Right lobe of liver (tissue), 6 donors: ENCODE measurements around the gene C2. TPM values are rescaled to one million over a fixed set of nuclear protein-coding genes. Genes with fewer than 3 reads are reported as not detected.

Experiments
- ATAC-seq, 4 donors: fragments of 200-7000 bp; cut with Tn5 transposase; one replicate each; pipeline ENCODE4 v1.9.1; 2020; ENCODE audit warnings: mild to moderate bottlenecking in 4 of 4, moderate library complexity in 4 of 4
- DNase-seq, 3 donors: peaks; one replicate each; pipeline ENCODE4 v3.0.0-alpha.2; 2020
- H3K27ac ChIP-seq, 3 donors: fragments of 200-600 bp; one replicate each; pipeline ENCODE4 v1.8.0; 2022
- H3K27me3 ChIP-seq, 2 donors: fragments of 200-600 bp; one replicate each; pipeline ENCODE4 v1.8.0; 2022
- H3K36me3 ChIP-seq, 4 donors: fragments of 200-600 bp; sonication (generic) in 1 of 4; one replicate each; pipeline versions ENCODE4 v1.5.1 to v1.8.0; 2017 to 2022; ENCODE audit warnings: control low read depth in 1 of 4
- H3K4me1 ChIP-seq, 4 donors: fragments of 200-600 bp; sonication (generic) in 1 of 4; one replicate each; pipeline versions ENCODE4 v1.5.1 to v1.8.0; 2017 to 2022; ENCODE audit warnings: control low read depth in 1 of 4
- H3K4me3 ChIP-seq, 3 donors: fragments of 200-600 bp; one replicate each; pipeline ENCODE4 v1.8.0; 2022
- H3K9me3 ChIP-seq, 4 donors: fragments of 200-600 bp; sonication (generic) in 1 of 4; one replicate each; pipeline versions ENCODE4 v1.5.1 to v1.8.0; 2017 to 2022; ENCODE audit warnings: control low read depth in 1 of 4
- POLR2A ChIP-seq: fragments of 450-650 bp; IDR thresholded peaks from one replicate; pipeline ENCODE4 v1.6.1; 2017; ENCODE audit warnings: antibody characterized with exemption, mild to moderate bottlenecking
- WGBS: methylation state at CpG from one replicate; pipeline ENCODE4 v1.1.6; 2018; ENCODE audit warnings: low coverage, low lambda C conversion rate; ENCODE audit not compliant: insufficient coverage; ENCODE audit errors: missing lambda C conversion rate; 5-methylcytosine and 5-hydroxymethylcytosine counted together
- intact Hi-C, 2 donors: fragments of 100-400 bp; cut with DNase I; formaldehyde crosslinking; loops; one replicate each; pipeline versions ENCODE4 v1.11.2 to v1.14.1; 2022
- total RNA-seq, 6 experiments: library from RNA; depleted of rRNA in 2 of 6; stranded (reverse); fragments of >200 nt in 2 of 6; fragmentation: NEBNext Ultra II Directional in 3 of 6; extraction: Animal tissue kit (Norgen Biotek cat#: 25700) in 3 of 6; gene quantifications; one replicate each; pipeline versions ENCODE4 v1.1.0 to v1.2.4, GENCODE V29; 2016 to 2023
- TF ChIP-seq, protein P1 (sequence below), 4 donors: fragments of 200-600 bp in 3 of 4; fragments of 450-650 bp in 1 of 4; IDR thresholded peaks; one replicate each; pipeline versions ENCODE4 v1.5.1 to v1.8.0; 2016 to 2022; ENCODE audit warnings: antibody characterized with exemption in 4 of 4, mild to moderate bottlenecking in 2 of 4
- donor health status: DM: no; HTN: yes; CAD: no.
- donor health status: DM: no; HTN: no; CAD: no.
- donor health status: DM: no; HTN: no; CAD: no.
- donor health status: DM: no; HTN: yes; CAD: no.
- donor health status: DM: no; HTN: yes; CAD: no.

Gene C2
- total RNA-seq, 6 experiments from 2014 or later = 309 to 739 (median 533) TPM

DNA sequence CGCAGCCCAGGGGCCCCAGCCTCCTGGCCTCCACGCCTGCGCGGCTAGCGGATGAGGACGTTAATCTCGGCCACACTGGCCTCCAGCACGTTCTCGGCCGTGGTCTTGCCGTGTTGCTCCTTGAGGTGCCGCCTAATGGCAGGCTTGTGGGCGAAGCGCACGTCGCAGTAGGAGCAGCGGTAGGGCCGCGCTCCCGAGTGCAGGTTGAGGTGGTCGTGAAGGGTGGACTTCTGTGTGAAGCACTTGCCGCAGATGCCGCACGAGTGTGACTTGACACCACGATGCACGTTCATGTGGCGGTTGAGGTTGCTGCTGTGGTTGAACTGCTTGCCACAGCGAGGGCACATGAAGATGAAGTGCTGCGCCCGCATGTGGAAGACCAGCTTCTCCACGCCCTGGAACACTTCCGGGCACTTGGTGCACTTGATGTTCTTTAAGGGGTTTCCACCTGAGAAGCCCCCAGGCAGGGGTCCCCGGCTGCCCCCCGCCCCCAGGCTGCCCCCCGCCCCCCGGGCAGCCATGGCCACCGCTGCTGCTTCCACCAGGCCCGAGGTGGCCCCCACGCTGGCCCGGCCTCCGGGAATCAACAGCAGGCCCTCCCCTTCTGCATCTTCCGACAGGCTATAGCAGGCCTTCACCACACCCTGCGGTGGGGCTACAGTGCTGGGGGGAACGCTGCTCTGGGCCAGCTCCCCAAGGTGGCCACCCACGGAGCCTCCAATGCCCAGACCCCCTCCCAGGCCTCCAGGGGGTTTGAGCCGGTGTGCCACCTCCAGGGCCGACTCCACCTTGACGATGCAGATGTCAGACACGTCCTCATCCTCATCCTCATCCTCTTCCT is 27.4 kb upstream of the C2 start:
- H3K4me3 ChIP-seq = no peak overlapping the region
- TF ChIP-seq, protein P1, sequence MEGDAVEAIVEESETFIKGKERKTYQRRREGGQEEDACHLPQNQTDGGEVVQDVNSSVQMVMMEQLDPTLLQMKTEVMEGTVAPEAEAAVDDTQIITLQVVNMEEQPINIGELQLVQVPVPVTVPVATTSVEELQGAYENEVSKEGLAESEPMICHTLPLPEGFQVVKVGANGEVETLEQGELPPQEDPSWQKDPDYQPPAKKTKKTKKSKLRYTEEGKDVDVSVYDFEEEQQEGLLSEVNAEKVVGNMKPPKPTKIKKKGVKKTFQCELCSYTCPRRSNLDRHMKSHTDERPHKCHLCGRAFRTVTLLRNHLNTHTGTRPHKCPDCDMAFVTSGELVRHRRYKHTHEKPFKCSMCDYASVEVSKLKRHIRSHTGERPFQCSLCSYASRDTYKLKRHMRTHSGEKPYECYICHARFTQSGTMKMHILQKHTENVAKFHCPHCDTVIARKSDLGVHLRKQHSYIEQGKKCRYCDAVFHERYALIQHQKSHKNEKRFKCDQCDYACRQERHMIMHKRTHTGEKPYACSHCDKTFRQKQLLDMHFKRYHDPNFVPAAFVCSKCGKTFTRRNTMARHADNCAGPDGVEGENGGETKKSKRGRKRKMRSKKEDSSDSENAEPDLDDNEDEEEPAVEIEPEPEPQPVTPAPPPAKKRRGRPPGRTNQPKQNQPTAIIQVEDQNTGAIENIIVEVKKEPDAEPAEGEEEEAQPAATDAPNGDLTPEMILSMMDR (IDR thresholded peaks at IDR 0.05) = no peak
- no peak for TF ChIP-seq POLR2A
- intact Hi-C loops = loop anchor here in 1 of 2 donors (10.0 kb wide), 1 partner anchor 55 kb away; the partner anchor contains the start of genes NELFE and SKIC2
- whole genome bisulfite sequencing = 86% methylated on average over 13 of the region's 49 CpGs
- DNase-seq (peak in 1 of 3 donors; percentile 46), ATAC-seq (no peak)
- H3K4me1 ChIP-seq = peaks cover 0 to 19% (median 0%) of the 10 kb centered on the region in 4 donors
- no peaks in the 10 kb centered on the region for H3K9me3 ChIP-seq
- no peaks in the 10 kb centered on the region for H3K27me3 ChIP-seq
- H3K36me3 ChIP-seq = no peaks in the 10 kb centered on the region
- no peak overlapping the region for H3K27ac ChIP-seq

DNA sequence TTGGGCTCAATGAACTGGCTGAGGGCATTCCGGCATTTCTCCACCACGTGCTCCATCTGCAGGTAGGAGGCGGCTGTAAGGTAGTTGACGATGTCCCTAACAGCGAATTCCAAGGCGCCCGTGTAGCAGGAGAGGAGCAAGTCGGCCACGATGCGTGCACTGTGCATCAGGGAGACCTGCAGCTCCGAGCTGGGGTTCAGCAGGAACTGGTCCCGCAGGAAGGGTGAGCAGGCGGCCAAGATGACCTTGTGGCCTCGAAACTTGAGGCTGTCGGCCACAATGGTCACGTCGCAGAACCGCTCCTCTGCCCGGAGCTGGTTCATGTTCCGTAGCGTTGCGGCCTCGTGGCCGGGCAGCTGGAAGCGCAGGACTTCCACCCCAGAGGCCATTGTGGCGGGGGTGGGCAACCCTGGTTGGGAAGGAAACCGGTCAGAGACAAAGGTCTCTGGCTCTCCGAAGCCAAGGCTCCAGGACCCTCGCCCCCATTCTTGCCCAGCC is 26.6 kb upstream of the C2 start:
- Histone ChIP-seq H3K36me3 (no peaks in the 10 kb centered on the region), H3K9me3 (no peaks in the 10 kb centered on the region), H3K4me1 (peaks cover 0 to 19% (median 0%) of the 10 kb centered on the region in 4 donors), H3K4me3 (peak overlapping the region; percentile 31 to 61 (median 60)), H3K27me3 (no peaks in the 10 kb centered on the region), H3K27ac (peak overlapping the region; percentile 3 to 69 (median 19))
- DNase-seq = peak in 2 of 3 donors; percentile 42 to 61
- TF ChIP-seq, protein P1 (IDR thresholded peaks at IDR 0.05) = no peak
- no peak for TF ChIP-seq POLR2A
- peak in 1 of 4 donors; percentile 1 for ATAC-seq
- intact Hi-C loops = loop anchor here in 1 of 2 donors (10.0 kb wide), 1 partner anchor 54 kb away; the partner anchor contains the start of genes NELFE and SKIC2
- WGBS = 31% methylated on average over 6 of the region's 29 CpGs

DNA sequence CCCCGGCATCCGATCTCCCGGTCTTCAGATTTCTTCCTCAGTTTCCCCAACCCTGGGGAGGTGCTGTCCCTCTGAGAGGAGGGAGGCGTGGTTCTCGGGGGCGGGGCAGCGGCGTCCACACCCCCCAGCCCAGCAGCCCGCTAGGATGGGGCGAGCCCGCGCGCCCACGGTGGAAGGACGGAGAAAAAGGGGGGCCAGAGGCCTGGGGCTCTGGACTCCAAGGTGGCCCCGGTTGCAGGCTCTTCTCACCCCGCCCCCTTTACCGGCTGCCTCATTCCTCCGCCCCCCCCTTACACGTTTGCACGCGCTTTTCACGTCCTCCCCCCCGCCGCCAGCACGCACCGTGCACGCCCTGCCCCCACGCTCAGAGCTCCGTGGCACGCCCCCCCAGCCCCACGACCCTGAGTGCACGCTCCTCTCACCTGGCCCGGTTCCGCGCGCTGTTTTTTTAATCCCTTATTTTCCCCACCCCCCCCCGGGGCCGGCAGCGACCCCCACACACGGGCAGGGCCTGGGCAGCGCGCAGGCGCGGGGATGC is 26.0 kb upstream of the C2 start:
- TF ChIP-seq POLR2A = no peak
- TF ChIP-seq, protein P1 (IDR thresholded peaks at IDR 0.05) = no peak
- intact Hi-C loops = loop anchor here in 1 of 2 donors (10.0 kb wide), 1 partner anchor 53 kb away; the partner anchor contains the start of genes NELFE and SKIC2
- Histone ChIP-seq H3K9me3 (no peaks in the 10 kb centered on the region), H3K4me3 (peak overlapping the region; percentile 31 to 61 (median 60)), H3K4me1 (peaks cover 0 to 19% (median 0%) of the 10 kb centered on the region in 4 donors), H3K36me3 (no peaks in the 10 kb centered on the region), H3K27ac (peak overlapping the region; percentile 22 to 69 (median 62)), H3K27me3 (no peaks in the 10 kb centered on the region)
- 3% methylated on average over 26 of the region's 45 CpGs for WGBS
- peak; percentile 21 to 47 (median 32) for ATAC-seq
- DNase-seq = peak; percentile 71 to 75 (median 73)

DNA sequence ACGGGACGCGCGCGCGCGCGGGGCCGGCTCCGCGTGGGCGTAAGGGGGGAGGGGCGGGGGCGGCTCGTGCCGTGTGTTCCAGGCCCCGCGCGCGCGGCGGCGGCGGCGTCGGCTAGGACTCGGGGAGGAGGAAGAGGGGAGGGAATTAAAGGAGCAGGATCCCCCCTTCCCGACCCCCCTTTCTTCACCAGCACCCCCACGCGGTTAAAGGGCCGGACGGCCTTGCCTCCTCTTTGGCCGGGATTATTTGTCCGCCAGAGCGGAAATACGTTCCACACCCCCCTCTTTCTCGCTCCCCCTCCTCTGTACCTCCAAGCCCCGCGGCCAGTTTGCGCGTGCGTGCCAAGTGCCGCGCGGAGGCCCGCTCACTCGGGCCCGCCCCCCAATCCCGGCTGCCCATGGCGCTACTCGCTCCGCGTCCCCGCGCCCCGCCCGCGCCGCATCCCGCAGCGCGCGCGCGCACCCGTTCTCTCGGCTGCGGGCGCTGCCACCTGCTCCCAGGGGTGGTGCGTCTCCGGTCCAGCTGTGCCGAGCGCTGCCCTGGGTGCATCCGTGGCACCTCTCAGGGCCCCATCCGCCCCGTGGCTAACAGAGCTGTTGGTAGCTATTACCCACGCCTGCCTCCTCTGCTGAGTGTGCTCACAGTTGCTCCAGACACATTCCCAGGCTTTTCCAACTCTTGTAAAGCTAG is 25.4 kb upstream of the C2 start, which contains the start of gene ZBTB12:
Gene ZBTB12 (minus strand): TSS at position 134 of the 691 bp plus-strand sequence. CDS start 781 bp downstream, outside the sequence.
- peak within 1 kb of the TSS; percentile 22 to 69 (median 62) for H3K27ac ChIP-seq
- TF ChIP-seq, protein P1 (IDR thresholded peaks at IDR 0.05) = no peak
- TF ChIP-seq POLR2A = peak; percentile 58
- H3K27me3 ChIP-seq = no peaks in the 10 kb centered on the region
- intact Hi-C loops = loop anchor here in 1 of 2 donors (10.0 kb wide), 1 partner anchor 53 kb away; the partner anchor contains the start of genes NELFE and SKIC2
- peaks cover 0 to 15% (median under 1%) of the 10 kb centered on the region in 4 donors for H3K4me1 ChIP-seq
- 0% methylated on average over 11 of the region's 77 CpGs for WGBS
- peak within 1 kb of the TSS; percentile 31 to 61 (median 60) for H3K4me3 ChIP-seq
- ATAC-seq = peak; percentile 73 to 84 (median 78)
- DNase-seq = peak; percentile 90 to 94 (median 93)
- no peaks in the 10 kb centered on the region for H3K9me3 ChIP-seq
- no peaks in the 10 kb centered on the region for H3K36me3 ChIP-seq
